HAP-1 (cell line): Measurements from ENCODE around the gene INO80.

ENCODE experiments used
- DNase-seq, 2 experiments: peaks; one replicate each; pipeline ENCODE4 v3.0.0-alpha.2; 2016 to 2020; ENCODE audit warnings: low spot score in 2 of 2
- H3K27me3 ChIP-seq: fragments of 250-450 bp; sonication (Bioruptor Pico); 2 replicates; pipeline ENCODE4 v1.5.1; 2020; ENCODE audit warnings: low read depth, mild to moderate bottlenecking, moderate library complexity
- H3K36me3 ChIP-seq: fragments of 250-450 bp; sonication (Bioruptor Pico); replicated peaks from 2 replicates; pipeline ENCODE4 v1.5.1; 2020; ENCODE audit warnings: mild to moderate bottlenecking
- H3K4me1 ChIP-seq: fragments of 250-450 bp; sonication (Bioruptor Pico); 2 replicates; pipeline ENCODE4 v1.5.1; 2020; ENCODE audit warnings: mild to moderate bottlenecking
- H3K4me3 ChIP-seq: fragments of 250-450 bp; sonication (Bioruptor Pico); 2 replicates; pipeline ENCODE4 v1.5.1; 2020; ENCODE audit warnings: mild to moderate bottlenecking, moderate library complexity
- H3K9me3 ChIP-seq: fragments of 250-450 bp; sonication (Bioruptor Pico); 2 replicates; pipeline ENCODE4 v1.5.1; 2020; ENCODE audit warnings: mild to moderate bottlenecking, moderate library complexity
- in situ Hi-C: fragments of 300-500 bp; cut with MboI; formaldehyde crosslinking; loops from 3 replicates; pipeline ENCODE4 v1.14.3; 2020; ENCODE audit warnings: low sequenced_read_pairs, inconsistent platforms, mixed read lengths

The INO80 gene

DNA sequence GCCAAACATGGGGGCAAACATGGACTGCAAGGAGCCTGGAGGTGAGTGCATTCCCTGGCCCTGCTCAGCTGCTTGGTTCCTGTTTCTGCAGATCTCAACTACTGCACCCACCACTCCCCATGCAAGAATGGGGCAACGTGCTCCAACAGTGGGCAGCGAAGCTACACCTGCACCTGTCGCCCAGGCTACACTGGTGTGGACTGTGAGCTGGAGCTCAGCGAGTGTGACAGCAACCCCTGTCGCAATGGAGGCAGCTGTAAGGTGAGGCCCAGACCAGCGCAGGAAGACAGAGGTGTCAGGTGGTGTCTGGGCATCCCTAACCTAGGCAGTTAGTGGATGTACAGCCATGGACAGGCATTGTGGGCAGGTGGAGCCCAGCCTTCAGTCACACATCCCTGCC is 181.6 kb downstream of the INO80 start:
- Histone ChIP-seq H3K27me3 (no peaks in the 10 kb centered on the region; the same call in none of the 2 replicates), H3K4me1 (peaks cover 5% of the 10 kb centered on the region), H3K9me3 (no peaks in the 10 kb centered on the region), H3K4me3 (no peak overlapping the region), H3K36me3 (no peaks in the 10 kb centered on the region)
- no peak for DNase-seq
- in situ Hi-C loops = no loop called here

DNA sequence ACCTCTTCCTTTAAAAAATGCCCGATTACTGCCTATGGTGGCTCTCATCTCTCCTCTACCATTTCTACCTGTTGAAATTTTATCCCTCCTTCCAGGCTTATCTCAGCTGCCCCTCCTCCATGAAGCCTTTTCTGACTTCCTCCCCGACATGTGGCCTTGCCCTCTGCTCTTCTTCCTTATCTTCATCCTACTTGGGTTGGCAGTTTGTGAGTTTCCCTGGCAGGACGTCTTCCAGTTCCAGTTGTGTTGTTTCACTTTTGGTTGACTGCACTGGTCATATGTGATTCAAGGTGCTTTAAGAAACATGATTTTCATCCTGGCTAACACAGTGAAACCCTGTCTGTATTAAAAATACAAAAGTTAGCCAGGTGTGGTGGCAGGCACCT is 182.6 kb downstream of the INO80 start:
- in situ Hi-C loops = no loop called here
- Histone ChIP-seq H3K27me3 (no peaks in the 10 kb centered on the region; the same call in none of the 2 replicates), H3K36me3 (no peaks in the 10 kb centered on the region), H3K9me3 (no peaks in the 10 kb centered on the region), H3K4me3 (no peak overlapping the region), H3K4me1 (peaks cover 7% of the 10 kb centered on the region)
- DNase-seq = no peak

DNA sequence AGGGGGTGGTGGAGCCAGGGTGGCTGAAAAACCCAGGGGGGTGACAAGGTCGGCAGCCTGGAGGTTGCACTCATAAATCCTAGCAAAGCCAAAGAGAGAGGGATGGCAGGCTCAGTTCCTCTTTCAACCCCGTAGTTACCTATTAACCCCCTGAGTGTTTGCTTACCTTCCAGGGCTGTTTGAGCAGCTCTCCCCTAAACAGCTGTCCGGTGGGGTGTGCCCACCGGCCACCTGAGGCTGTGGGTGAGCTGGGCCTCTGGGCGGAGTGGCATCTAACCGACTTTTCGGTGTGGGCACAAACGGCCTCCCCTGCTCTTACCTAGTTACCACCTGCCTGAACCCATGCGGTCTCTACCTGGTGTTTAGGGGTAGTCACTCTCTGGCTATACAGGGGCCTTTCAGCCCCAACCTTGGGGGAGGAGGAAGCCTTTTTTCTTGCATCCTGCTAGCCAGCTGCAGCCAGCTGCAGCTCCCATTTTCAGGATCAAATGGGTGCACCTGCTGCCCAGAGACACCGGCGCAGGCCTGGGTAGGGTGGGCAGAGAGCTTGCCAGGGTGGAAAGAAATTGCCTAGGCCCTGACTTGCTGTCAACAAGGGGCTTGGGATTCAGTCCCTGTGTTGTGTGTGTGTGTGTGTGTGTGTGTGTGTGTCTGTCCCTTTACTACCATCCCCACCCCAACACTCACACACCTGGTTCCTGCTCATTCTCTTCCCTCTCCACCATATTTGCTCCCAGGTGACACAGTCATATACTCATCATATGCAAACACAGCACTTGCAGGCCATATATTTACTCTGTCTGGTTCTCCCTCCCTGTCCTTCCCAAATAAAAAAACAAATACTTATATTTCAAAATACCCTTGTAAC is 183.2 kb downstream of the INO80 start:
- in situ Hi-C loops = no loop called here
- Histone ChIP-seq H3K4me1 (peaks cover 7% of the 10 kb centered on the region), H3K36me3 (no peaks in the 10 kb centered on the region), H3K9me3 (no peaks in the 10 kb centered on the region), H3K4me3 (no peak overlapping the region), H3K27me3 (no peaks in the 10 kb centered on the region; the same call in none of the 2 replicates)
- no peak for DNase-seq

DNA sequence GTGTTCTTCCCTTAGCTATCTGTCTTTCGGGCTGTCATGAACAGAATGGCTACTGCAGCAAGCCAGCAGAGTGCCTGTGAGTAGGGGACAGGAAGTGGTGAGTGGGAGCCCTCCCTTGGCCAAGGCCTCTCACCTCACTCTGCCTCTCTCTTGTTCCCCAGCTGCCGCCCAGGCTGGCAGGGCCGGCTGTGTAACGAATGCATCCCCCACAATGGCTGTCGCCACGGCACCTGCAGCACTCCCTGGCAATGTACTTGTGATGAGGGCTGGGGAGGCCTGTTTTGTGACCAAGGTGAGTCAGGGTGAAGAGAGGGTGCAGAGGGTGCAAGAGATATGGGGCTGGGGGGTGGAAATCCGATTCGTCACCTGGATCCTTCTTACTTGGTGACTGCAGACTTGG is 183.9 kb downstream of the INO80 start:
- H3K9me3 ChIP-seq = no peaks in the 10 kb centered on the region
- no peak overlapping the region for H3K4me3 ChIP-seq
- DNase-seq = no peak
- no peaks in the 10 kb centered on the region; the same call in none of the 2 replicates for H3K27me3 ChIP-seq
- H3K36me3 ChIP-seq = no peaks in the 10 kb centered on the region
- in situ Hi-C loops = no loop called here
- H3K4me1 ChIP-seq = peaks cover 7% of the 10 kb centered on the region

DNA sequence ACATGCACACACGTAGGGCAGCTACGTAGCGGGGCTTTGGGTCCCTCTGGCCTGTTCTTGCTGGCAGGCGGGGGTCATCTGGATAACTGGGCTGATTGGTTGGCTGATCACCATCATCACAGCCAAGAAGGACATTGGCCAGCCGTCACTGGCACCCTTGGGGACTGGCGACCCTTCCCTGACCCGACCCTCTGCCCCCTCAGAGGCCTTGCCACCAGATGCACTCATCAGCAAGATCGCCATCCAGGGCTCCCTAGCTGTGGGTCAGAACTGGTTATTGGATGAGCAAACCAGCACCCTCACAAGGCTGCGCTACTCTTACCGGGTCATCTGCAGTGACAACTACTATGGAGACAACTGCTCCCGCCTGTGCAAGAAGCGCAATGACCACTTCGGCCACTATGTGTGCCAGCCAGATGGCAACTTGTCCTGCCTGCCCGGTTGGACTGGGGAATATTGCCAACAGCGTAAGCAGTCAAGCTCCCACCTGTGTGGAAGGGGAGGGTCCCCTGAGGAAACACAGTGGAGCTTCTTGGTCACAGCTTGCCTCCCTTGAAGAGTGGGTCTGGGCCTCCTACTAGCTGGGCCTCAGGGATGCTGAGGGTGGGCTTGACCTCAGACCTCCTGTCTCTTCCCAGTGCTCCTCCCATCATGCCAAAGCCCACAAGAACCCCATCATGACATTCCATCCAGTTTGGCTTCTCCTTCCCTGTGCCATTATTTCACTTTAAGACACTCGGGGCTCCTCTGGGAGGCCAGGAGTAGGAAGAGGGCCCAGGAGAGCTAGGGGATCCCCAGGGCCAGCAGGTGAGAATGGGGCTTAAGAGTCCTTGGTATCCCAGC is 184.6 kb downstream of the INO80 start:
- in situ Hi-C loops = no loop called here
- H3K36me3 ChIP-seq = no peaks in the 10 kb centered on the region
- H3K9me3 ChIP-seq = no peaks in the 10 kb centered on the region
- peaks cover 7% of the 10 kb centered on the region for H3K4me1 ChIP-seq
- no peak for DNase-seq
- no peaks in the 10 kb centered on the region; the same call in none of the 2 replicates for H3K27me3 ChIP-seq
- no peak overlapping the region for H3K4me3 ChIP-seq

DNA sequence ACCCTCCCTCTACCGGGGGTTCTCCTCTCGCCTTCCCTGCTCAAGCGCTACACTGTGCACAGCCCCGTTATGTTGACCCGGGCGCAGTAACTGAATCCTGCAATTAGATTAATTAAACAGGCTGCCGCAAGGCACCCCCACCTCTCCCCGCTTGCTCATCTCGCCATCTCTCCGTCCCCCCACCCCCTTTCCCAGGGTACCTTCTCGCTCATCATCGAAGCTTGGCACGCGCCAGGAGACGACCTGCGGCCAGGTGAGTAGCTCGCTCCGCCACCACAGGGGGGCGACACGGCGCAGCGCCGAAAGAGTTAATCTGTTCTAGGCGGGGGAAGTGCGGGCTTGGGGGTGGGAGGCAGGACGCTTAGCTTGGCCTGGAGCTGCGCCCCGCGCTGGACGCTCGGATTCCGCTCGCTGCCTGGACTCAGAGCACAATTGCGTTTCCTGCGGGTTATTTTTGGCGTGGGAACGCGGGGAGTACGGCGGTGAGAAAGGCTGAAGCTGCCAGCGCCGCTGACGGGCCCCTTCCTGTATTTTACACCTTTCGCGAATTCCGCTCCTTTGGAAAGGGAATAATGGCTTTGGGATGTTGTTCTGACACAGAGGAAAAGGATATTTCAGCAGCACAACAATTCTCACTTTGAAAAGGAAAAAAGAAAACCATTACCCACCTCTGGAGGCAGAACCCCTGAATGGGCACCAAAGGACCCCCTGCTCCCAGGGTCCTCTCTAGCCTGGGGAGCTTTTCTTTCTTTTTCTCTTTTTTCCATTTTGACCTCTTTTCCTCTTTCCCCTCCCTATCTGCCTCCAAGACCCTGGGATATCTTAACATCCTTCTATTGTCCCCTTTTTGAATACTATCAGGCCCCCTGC is 185.4 kb downstream of the INO80 start:
- Histone ChIP-seq H3K4me1 (peaks cover 7% of the 10 kb centered on the region), H3K27me3 (no peaks in the 10 kb centered on the region; the same call in none of the 2 replicates), H3K36me3 (no peaks in the 10 kb centered on the region), H3K9me3 (no peaks in the 10 kb centered on the region), H3K4me3 (peak overlapping the region; percentile 49)
- DNase-seq = peak; percentile 61 to 86
- in situ Hi-C loops = no loop called here

DNA sequence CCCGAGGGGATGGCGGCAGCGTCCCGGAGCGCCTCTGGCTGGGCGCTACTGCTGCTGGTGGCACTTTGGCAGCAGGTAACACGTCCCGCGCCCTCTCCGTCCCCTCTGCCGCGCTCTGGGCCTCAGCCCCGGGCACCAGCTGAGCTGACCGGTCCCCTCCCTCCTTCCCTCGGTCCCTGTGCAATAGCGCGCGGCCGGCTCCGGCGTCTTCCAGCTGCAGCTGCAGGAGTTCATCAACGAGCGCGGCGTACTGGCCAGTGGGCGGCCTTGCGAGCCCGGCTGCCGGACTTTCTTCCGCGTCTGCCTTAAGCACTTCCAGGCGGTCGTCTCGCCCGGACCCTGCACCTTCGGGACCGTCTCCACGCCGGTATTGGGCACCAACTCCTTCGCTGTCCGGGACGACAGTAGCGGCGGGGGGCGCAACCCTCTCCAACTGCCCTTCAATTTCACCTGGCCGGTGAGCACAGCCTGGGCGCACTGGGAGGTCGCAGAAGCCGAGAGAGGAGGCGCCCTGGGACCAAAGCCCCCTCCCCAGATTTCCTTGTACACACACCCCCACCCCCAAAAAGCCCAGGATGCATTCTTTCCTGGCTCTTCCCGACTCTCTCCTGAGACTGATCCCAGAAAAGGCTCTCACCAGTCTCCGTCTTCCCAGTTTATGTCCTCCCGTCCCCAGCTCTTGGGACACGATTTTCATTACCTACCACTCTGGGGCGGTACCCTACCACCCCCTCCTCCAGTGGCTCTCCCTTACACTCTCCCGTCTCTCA is 186.2 kb downstream of the INO80 start:
- no peaks in the 10 kb centered on the region; the same call in none of the 2 replicates for H3K27me3 ChIP-seq
- no peaks in the 10 kb centered on the region for H3K9me3 ChIP-seq
- H3K4me3 ChIP-seq = peak overlapping the region; percentile 49
- peaks cover 7% of the 10 kb centered on the region for H3K4me1 ChIP-seq
- in situ Hi-C loops = no loop called here
- H3K36me3 ChIP-seq = no peaks in the 10 kb centered on the region
- peak in 1 of 2 experiments; percentile 76 for DNase-seq
